Sigmoid colon (tissue), 7 donors: ENCODE measurements around the gene CAT. TPM values are rescaled to one million over a fixed set of nuclear protein-coding genes. Genes with fewer than 3 reads are reported as not detected.

Experiments
- DNase-seq: peaks from one replicate; pipeline ENCODE4 v3.0.0-alpha.2; 2019
- H3K27ac ChIP-seq, 4 donors: fragments of 200-600 bp; sonication (generic); one replicate each; pipeline ENCODE4 v1.5.1; 2016 to 2019; ENCODE audit warnings: mild to moderate bottlenecking in 1 of 4
- H3K27me3 ChIP-seq, 3 donors: fragments of 200-600 bp; sonication (generic); one replicate each; pipeline ENCODE4 v1.5.1; 2019; ENCODE audit warnings: mild to moderate bottlenecking in 1 of 3
- H3K36me3 ChIP-seq, 4 donors: fragments of 200-600 bp; sonication (generic); one replicate each; pipeline ENCODE4 v1.5.1; 2016 to 2019
- H3K4me1 ChIP-seq, 4 donors: fragments of 200-600 bp; sonication (generic); one replicate each; pipeline ENCODE4 v1.5.1; 2017 to 2019
- H3K4me3 ChIP-seq, 4 donors: fragments of 200-600 bp; sonication (generic); one replicate each; pipeline ENCODE4 v1.5.1; 2017 to 2019; ENCODE audit warnings: mild to moderate bottlenecking in 2 of 4, moderate library complexity in 1 of 4
- H3K9me3 ChIP-seq, 4 donors: fragments of 200-600 bp in 3 of 4; sonication (generic) in 3 of 4; one replicate each; pipeline versions ENCODE4 v1.5.1 to v1.6.1; 2013 to 2019
- EP300 ChIP-seq, 4 donors: sonication (generic); formaldehyde crosslinking; IDR thresholded peaks; one replicate each; pipeline ENCODE4 v1.6.1; 2017; ENCODE audit warnings: antibody characterized with exemption in 4 of 4
- POLR2A ChIP-seq, 2 donors: fragments of 450-650 bp; IDR thresholded peaks; one replicate each; pipeline ENCODE4 v1.6.1; 2016; ENCODE audit warnings: antibody characterized with exemption in 2 of 2, mild to moderate bottlenecking in 2 of 2, moderate library complexity in 2 of 2
- POLR2AphosphoS5 ChIP-seq, 4 donors: sonication (generic); formaldehyde crosslinking; IDR thresholded peaks; one replicate each; pipeline ENCODE4 v1.6.1; 2017; ENCODE audit warnings: antibody characterized with exemption in 4 of 4
- WGBS, 2 donors: extraction: QIAGEN DNeasy Blood & Tissue Kit; methylation state at CpG; one replicate each; pipeline ENCODE4 v1.1.7; 2013; 5-methylcytosine and 5-hydroxymethylcytosine counted together
- intact Hi-C: fragments of 100-400 bp; cut with DNase I; formaldehyde crosslinking; loops from one replicate; pipeline ENCODE4 v1.15.1; 2023
- polyA plus RNA-seq, 3 donors: library from polyadenylated mRNA; stranded (reverse); fragments of 200-250 nt; gene quantifications; one replicate each; pipeline ENCODE4 v1.2.3, GENCODE V29; 2013
- total RNA-seq, 4 donors: library from RNA; depleted of rRNA; stranded (reverse); fragments of >200 nt; gene quantifications; one replicate each; pipeline ENCODE4 v1.1.0, GENCODE V29; 2016
- TF ChIP-seq, protein P1 (sequence below), 4 experiments: fragments of 450-650 bp in 3 of 4; fragments of 200-600 bp in 1 of 4; IDR thresholded peaks; one replicate each; pipeline ENCODE4 v1.5.1; 2016 to 2019; ENCODE audit warnings: antibody characterized with exemption in 4 of 4, mild to moderate bottlenecking in 3 of 4, moderate library complexity in 2 of 4
- donor health status: healthy with polysubstance abuse.
- donor health status: Bipolar disorder and iron deficiency.
- donor health status: healthy.

Gene CAT
- total and polyA plus RNA-seq, 7 donors, result 64.1 to 164 (median 87.5) TPM

- Histone ChIP-seq H3K4me1 (no peaks in the 10 kb centered on the region), H3K4me3 (no peak overlapping the region), H3K36me3 (no peaks in the 10 kb centered on the region), H3K27ac (no peak overlapping the region), H3K9me3 (no peaks in the 10 kb centered on the region), H3K27me3 (no peaks in the 10 kb centered on the region)
- intact Hi-C loops, result no loop called here
- DNase-seq, result no peak
- 89 to 91% methylated on average over 12 of the region's 12 CpGs for WGBS, 2 donors
- TF ChIP-seq, protein P1, sequence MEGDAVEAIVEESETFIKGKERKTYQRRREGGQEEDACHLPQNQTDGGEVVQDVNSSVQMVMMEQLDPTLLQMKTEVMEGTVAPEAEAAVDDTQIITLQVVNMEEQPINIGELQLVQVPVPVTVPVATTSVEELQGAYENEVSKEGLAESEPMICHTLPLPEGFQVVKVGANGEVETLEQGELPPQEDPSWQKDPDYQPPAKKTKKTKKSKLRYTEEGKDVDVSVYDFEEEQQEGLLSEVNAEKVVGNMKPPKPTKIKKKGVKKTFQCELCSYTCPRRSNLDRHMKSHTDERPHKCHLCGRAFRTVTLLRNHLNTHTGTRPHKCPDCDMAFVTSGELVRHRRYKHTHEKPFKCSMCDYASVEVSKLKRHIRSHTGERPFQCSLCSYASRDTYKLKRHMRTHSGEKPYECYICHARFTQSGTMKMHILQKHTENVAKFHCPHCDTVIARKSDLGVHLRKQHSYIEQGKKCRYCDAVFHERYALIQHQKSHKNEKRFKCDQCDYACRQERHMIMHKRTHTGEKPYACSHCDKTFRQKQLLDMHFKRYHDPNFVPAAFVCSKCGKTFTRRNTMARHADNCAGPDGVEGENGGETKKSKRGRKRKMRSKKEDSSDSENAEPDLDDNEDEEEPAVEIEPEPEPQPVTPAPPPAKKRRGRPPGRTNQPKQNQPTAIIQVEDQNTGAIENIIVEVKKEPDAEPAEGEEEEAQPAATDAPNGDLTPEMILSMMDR (IDR thresholded peaks at IDR 0.05), result no peak
- TF ChIP-seq EP300 (IDR thresholded peaks at IDR 0.05) (no peak), POLR2AphosphoS5 (IDR thresholded peaks at IDR 0.05) (no peak), POLR2A (IDR thresholded peaks at IDR 0.05) (no peak)
Measured at GRCh38 chr11:34488855-34489557, 50.3 kb downstream of the CAT start.

GRCh38 chr11:34490304-34490703 is 51.6 kb downstream of the CAT start:
- Histone ChIP-seq H3K4me1 (no peaks in the 10 kb centered on the region), H3K9me3 (no peaks in the 10 kb centered on the region), H3K27ac (no peak overlapping the region), H3K36me3 (no peaks in the 10 kb centered on the region), H3K4me3 (no peak overlapping the region), H3K27me3 (no peaks in the 10 kb centered on the region)
- WGBS, 2 donors, result 85 to 87% methylated on average over 2 of the region's 2 CpGs
- TF ChIP-seq, protein P1 (IDR thresholded peaks at IDR 0.05), result no peak
- no peak for TF ChIP-seq POLR2A (IDR thresholded peaks at IDR 0.05)
- TF ChIP-seq POLR2AphosphoS5 (IDR thresholded peaks at IDR 0.05), result no peak
- TF ChIP-seq EP300 (IDR thresholded peaks at IDR 0.05), result no peak
- DNase-seq, result no peak
- intact Hi-C loops, result no loop called here

- WGBS, 2 donors, result 40 to 51% methylated on average over 8 of the region's 8 CpGs
- intact Hi-C loops, result no loop called here
- no peaks in the 10 kb centered on the region for H3K27me3 ChIP-seq
- no peaks in the 10 kb centered on the region for H3K9me3 ChIP-seq
- H3K4me1 ChIP-seq, result no peaks in the 10 kb centered on the region
- TF ChIP-seq POLR2A (IDR thresholded peaks at IDR 0.05), result no peak
- TF ChIP-seq, protein P1 (IDR thresholded peaks at IDR 0.05), result peak in 2 of 4 experiments; percentile 37 to 42
- no peak overlapping the region for H3K27ac ChIP-seq
- H3K4me3 ChIP-seq, result no peak overlapping the region
- DNase-seq, result no peak
- no peaks in the 10 kb centered on the region for H3K36me3 ChIP-seq
Measured at GRCh38 chr11:34492806-34493414, 54.2 kb downstream of the CAT start.

GRCh38 chr11:34493468-34493867 is 54.7 kb downstream of the CAT start:
- Histone ChIP-seq H3K4me1 (no peaks in the 10 kb centered on the region), H3K4me3 (no peak overlapping the region), H3K27me3 (no peaks in the 10 kb centered on the region), H3K9me3 (no peaks in the 10 kb centered on the region), H3K36me3 (no peaks in the 10 kb centered on the region), H3K27ac (no peak overlapping the region)
- no peak for TF ChIP-seq POLR2AphosphoS5 (IDR thresholded peaks at IDR 0.05)
- no peak for TF ChIP-seq POLR2A (IDR thresholded peaks at IDR 0.05)
- TF ChIP-seq EP300 (IDR thresholded peaks at IDR 0.05), result no peak
- TF ChIP-seq, protein P1 (IDR thresholded peaks at IDR 0.05), result no peak
- 82 to 84% methylated on average over 8 of the region's 8 CpGs for WGBS, 2 donors
- intact Hi-C loops, result no loop called here
- DNase-seq, result no peak
